AG04450 (cell line): ENCODE measurements around the gene CRBN. TPM values are rescaled to one million over a fixed set of nuclear protein-coding genes. Genes with fewer than 3 reads are reported as not detected.

Source experiments
- CTCF ChIA-PET: fragments of 300-600, 350-600 bp; formaldehyde crosslinking; extraction: SDS; loops from one replicate; lab custom pipeline; 2022; ENCODE audit warnings: antibody characterized with exemption, inconsistent platforms; lab: Charles Lee
- POLR2A ChIA-PET: fragments of 350-600 bp; formaldehyde crosslinking; extraction: SDS; loops from one replicate; lab custom pipeline; 2021; ENCODE audit warnings: antibody characterized with exemption, inconsistent platforms; lab: Yijun Ruan, JAX
- DNase-seq: peaks from one replicate; pipeline ENCODE4 v3.0.0-alpha.2; 2011; ENCODE audit warnings: low read depth, low spot score
- H3K27ac ChIP-seq: one replicate; pipeline ENCODE4 v1.5.1; 2012; ENCODE audit warnings: low read depth, low read length, control low read depth
- H3K27me3 ChIP-seq: one replicate; pipeline ENCODE4 v1.6.0; 2012; ENCODE audit warnings: low read length; ENCODE audit not compliant: control insufficient read depth, insufficient read depth
- H3K4me3 ChIP-seq: 2 replicates; pipeline ENCODE4 v1.5.1; 2011; ENCODE audit warnings: mild to moderate bottlenecking, low read depth, low read length, control low read depth
- H3K9me3 ChIP-seq: 2 replicates; pipeline ENCODE4 v1.5.1; 2012; ENCODE audit warnings: low read length; ENCODE audit not compliant: control insufficient read depth, insufficient read depth
- polyA plus RNA-seq: library from polyadenylated mRNA; depleted of rRNA; stranded (reverse); fragments of >200 nt; gene quantifications from 2 replicates; pipeline ENCODE4 v1.2.3, GENCODE V29; 2011
- TF ChIP-seq, protein P1 (sequence below): IDR thresholded peaks from 2 replicates; pipeline ENCODE4 v1.5.1; 2011; ENCODE audit warnings: low read depth, low read length, control low read depth, inconsistent platforms

Gene CRBN
- polyA plus RNA-seq, 1 experiment, result 44.2 TPM

DNA sequence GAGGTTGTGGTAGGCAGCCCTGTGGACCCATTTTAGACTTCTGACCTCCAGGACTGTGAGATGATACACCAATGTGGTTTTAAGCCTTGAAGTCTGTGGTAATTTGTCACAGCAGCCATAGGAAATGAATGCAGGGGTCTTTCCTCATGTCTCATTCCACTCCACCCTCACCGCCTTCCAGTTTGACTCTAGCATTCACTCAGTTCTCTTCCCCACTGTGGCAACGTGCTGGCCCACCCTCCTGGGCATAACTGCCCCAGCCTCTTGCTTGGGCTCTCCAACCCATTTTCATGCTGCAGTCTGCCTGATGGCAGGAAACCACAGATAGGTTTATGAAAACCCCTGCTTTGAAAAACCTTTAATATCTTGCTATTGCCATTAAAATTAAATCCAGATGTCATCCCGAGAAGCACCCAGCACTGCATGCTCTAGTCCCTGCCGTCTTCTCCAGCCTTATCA is 60.1 kb downstream of the CRBN start:
- Histone ChIP-seq H3K27ac (no peak overlapping the region), H3K27me3 (no peaks in the 10 kb centered on the region), H3K9me3 (no peaks in the 10 kb centered on the region), H3K4me3 (no peak overlapping the region)
- DNase-seq, result no peak
- TF ChIP-seq, protein P1, sequence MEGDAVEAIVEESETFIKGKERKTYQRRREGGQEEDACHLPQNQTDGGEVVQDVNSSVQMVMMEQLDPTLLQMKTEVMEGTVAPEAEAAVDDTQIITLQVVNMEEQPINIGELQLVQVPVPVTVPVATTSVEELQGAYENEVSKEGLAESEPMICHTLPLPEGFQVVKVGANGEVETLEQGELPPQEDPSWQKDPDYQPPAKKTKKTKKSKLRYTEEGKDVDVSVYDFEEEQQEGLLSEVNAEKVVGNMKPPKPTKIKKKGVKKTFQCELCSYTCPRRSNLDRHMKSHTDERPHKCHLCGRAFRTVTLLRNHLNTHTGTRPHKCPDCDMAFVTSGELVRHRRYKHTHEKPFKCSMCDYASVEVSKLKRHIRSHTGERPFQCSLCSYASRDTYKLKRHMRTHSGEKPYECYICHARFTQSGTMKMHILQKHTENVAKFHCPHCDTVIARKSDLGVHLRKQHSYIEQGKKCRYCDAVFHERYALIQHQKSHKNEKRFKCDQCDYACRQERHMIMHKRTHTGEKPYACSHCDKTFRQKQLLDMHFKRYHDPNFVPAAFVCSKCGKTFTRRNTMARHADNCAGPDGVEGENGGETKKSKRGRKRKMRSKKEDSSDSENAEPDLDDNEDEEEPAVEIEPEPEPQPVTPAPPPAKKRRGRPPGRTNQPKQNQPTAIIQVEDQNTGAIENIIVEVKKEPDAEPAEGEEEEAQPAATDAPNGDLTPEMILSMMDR, result no peak
- ChIA-PET POLR2A (no interaction called here), CTCF (no interaction called here)

DNA sequence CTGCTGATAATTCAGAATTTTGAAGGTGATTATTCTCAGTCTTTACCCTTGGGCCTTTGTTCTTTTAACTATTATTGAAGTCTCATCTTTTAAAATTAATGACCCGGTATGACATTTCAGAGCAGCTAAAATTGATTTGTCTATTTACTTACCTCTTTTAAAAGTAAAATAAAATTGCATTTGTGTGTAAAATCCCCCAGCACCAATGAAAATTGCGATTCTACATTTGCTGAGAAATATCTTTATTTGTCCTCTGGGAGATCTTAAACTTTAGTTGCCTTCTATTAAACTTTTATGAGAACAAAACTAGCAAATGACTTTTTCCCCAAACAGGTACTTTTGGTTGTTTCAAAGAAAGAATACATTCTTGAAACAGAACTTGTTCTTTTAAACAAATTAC is 61.8 kb downstream of the CRBN start:
- DNase-seq, result no peak
- ChIA-PET POLR2A (no interaction called here), CTCF (no interaction called here)
- TF ChIP-seq, protein P1, result no peak
- Histone ChIP-seq H3K9me3 (no peaks in the 10 kb centered on the region), H3K27me3 (no peaks in the 10 kb centered on the region), H3K4me3 (no peak overlapping the region), H3K27ac (no peak overlapping the region)

DNA sequence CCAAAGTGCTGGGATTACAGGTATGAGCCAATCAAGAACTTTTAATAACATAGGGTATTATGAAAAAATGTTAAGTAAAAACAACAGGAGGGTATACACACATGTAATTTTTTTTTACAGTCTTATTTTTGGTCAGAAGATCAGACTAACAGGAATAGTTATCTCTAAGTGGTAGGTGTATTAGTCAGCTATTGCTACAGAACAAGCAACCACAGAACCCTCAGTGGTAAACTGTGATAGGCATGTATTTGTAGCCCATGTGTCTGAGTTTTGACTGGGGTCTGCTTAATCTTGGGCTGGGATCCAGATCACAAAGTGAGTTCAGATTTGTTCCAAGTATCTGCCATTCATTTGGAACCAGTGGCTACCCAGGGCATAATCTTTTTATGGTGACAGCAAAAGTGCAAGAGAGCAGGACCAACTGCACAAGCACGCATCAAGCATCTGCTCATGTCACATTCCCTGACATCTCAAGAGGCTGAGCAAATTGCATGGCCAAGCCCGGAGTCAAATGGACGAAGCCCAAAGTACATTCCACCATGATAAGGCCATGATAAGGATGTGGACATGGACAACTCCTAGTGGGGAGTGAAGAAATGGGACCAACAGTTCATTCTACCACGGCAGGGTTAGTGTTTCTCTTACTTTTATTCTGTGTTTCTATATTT is 66.3 kb downstream of the CRBN start:
- Histone ChIP-seq H3K9me3 (no peaks in the 10 kb centered on the region), H3K27me3 (no peaks in the 10 kb centered on the region), H3K27ac (no peak overlapping the region), H3K4me3 (no peak overlapping the region)
- ChIA-PET CTCF (interaction anchor here (0.7 kb wide), 1 partner anchor 1445 kb away, joined by 3 read pairs; no protein-coding TSS in a partner anchor), POLR2A (no interaction called here)
- no peak for DNase-seq
- TF ChIP-seq, protein P1, result no peak

DNA sequence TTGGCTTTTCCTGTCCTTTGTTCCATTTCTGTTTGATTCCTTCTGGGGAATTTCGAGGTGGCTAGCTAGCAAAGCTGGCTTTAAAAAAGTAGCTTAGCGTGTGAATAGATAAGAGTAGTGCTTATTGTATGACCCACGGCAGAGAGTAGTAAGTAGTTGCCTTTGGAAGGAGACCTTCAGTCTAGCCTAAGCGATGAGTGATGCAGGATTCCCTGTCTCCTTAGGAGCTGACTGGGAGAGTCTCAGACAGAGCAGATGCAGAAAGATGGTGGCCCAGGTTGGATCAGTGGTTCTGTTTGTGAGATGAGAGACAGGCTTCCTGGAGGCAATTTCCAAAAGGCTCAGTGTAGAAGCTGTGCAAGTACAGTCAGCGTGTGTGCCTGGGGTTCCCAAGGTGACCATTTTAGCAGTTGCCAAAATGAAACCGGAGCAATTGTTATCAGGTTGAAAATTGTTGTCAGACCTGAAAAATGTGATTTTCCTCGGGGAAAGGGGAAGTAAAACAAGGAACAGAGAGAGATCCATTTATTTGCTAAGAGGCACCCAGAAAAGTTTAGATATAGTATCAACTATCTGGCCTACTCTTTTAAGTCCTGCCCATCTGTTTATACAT is 68.6 kb downstream of the CRBN start:
- ChIA-PET POLR2A (no interaction called here), CTCF (interaction anchor here (1.5 kb wide), 1 partner anchor 90 kb away, joined by 4 read pairs; no protein-coding TSS in a partner anchor)
- Histone ChIP-seq H3K27ac (no peak overlapping the region), H3K9me3 (no peaks in the 10 kb centered on the region), H3K27me3 (no peaks in the 10 kb centered on the region), H3K4me3 (no peak overlapping the region)
- DNase-seq, result no peak
- TF ChIP-seq, protein P1, result no peak

DNA sequence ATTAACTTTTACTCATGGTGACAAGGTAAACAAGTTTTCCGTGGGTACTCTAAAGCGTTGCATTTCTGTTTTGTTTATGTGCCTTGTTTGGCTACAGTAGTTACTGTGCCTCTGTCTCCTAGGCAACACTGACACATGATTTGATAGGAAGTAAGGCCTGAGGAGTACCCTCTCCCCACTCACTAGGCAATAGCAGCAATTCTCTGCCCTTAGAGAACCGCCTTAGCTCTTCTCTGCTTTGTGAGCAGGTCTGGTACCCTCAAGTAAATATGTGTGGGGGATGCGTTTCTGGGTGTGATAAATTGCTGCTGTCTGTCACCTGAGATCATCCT is 69.2 kb downstream of the CRBN start, which contains the start of gene IL5RA:
Gene IL5RA (minus strand): TSS at position 76 of the 332 bp plus-strand sequence. CDS start 5,390 bp downstream, outside the sequence.
- DNase-seq, result no peak
- Histone ChIP-seq H3K9me3 (no peaks in the 10 kb centered on the region), H3K27ac (no peak within 1 kb of the TSS), H3K4me3 (no peak within 1 kb of the TSS), H3K27me3 (no peaks in the 10 kb centered on the region)
- TF ChIP-seq, protein P1, result no peak
- POLR2A ChIA-PET, result no interaction called here
- CTCF ChIA-PET, result interaction anchor here (1.5 kb wide), 1 partner anchor 91 kb away, joined by 4 read pairs; no protein-coding TSS in a partner anchor
